ENCODE data around the gene MSL3. TPM values are rescaled to one million over a fixed set of nuclear protein-coding genes. Genes with fewer than 3 reads are reported as not detected.
A peak's percentile ranks its signal among the peaks of the same experiment; 100 is the strongest.

Gene MSL3
- total and polyA plus RNA-seq, 2 of the 13 experiments (the other 11 are each of a cell fraction or from before 2014, with no cell fraction given), result 7.6 to 10.2 TPM

DNA sequence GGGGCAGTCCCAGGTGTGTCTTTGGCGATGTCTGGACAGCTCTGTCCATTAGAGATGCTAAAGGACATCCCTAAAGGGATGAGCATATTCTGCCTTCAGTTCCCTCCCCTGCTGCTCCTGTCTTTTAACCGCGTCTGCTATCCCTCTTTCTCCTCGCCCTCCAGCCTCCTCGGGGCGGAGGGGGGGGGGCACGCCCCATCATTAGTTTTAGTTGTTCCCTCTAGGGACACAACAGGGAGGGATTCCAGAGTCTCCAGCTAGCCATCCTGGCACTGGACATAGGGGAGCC lies 1.1 kb downstream of the MSL3 start:
- peak; percentile 34 for ATAC-seq

More for the DNA sequence above, 1.1 kb downstream of the MSL3 start:
- intact Hi-C loops (cut with micrococcal nuclease; ENCODE audit: unreplicated experiment) (no loop called here), in situ Hi-C loops (cut with HindIII; ENCODE audit: extremely low pct_ligation_motif_present, low pct_unique_long_range_greater_than_20kb) (loop anchor here (25.0 kb wide), 1 partner anchor 622 kb away; no protein-coding TSS in a partner anchor)
- peaks cover 29% of the 10 kb centered on the region for H3K4me1 ChIP-seq (ENCODE audit: insufficient read depth, low read length)
- H3K27ac ChIP-seq (ENCODE audit: extremely low read length, insufficient read depth, low read length), result peak overlapping the region; percentile 68
- H3K79me2 ChIP-seq (ENCODE audit: insufficient read depth, low read length), result no peaks in the 10 kb centered on the region
- H3K9ac ChIP-seq (ENCODE audit: insufficient read depth, low read depth, low read length), result peak overlapping the region; percentile 78
- ChIA-PET CTCF (ENCODE audit: low intra/inter-chr PET ratio, low total read pairs) (no interaction called here), POLR2A (no interaction called here)
- H3K27me3 ChIP-seq (ENCODE audit: control insufficient read depth in 1 of 2, insufficient read depth in 2 of 2, low read length in 2 of 2), result peaks cover 2 to 9% of the 10 kb centered on the region in 2 experiments; a peak in 2 of 5 replicates
- no peak overlapping the region for H2AFZ ChIP-seq (ENCODE audit: low read length)
- H3K9me3 ChIP-seq (ENCODE audit: low read length), result no peaks in the 10 kb centered on the region
- BruUV-seq (replicated peaks), result no TSS peak
- peak overlapping the region; percentile 88 for H3K4me2 ChIP-seq (ENCODE audit: low read depth, low read length)
- peak overlapping the region; percentile 81 to 85 (median 85); a peak in 5 of 6 replicates for H3K4me3 ChIP-seq (replicated peaks in 1 of 3; ENCODE audit: insufficient read depth in 1 of 3, low read depth in 2 of 3, low read length in 3 of 3)
- peaks cover 0 to 7% of the 10 kb centered on the region in 2 experiments; a peak in 2 of 5 replicates for H3K36me3 ChIP-seq (replicated peaks in 1 of 2; ENCODE audit: control insufficient read depth in 1 of 2, insufficient read depth in 2 of 2, low read length in 2 of 2)
- TF ChIP-seq NFKB2 (CRISPR knock-in tag; IDR thresholded peaks at IDR 0.05; ENCODE audit: borderline replicate concordance) (no peak), ZNF264 (CRISPR knock-in tag; IDR thresholded peaks at IDR 0.05) (no peak), ZSCAN21 (CRISPR knock-in tag; IDR thresholded peaks at IDR 0.05; ENCODE audit: borderline replicate concordance) (no peak), POLR2A (IDR thresholded peaks at IDR 0.05; ENCODE audit: insufficient read depth in 1 of 2, low read depth in 2 of 2, low read length in 2 of 2) (no peak), TARDBP (CRISPR knock-in tag; IDR thresholded peaks at IDR 0.05) (no peak), ESRRA (CRISPR knock-in tag; IDR thresholded peaks at IDR 0.05; ENCODE audit: low read depth) (no peak), ATF1 (CRISPR knock-in tag; IDR thresholded peaks at IDR 0.05) (no peak), HNRNPK (IDR thresholded peaks at IDR 0.05; ENCODE audit: low read depth, low read length, poor library complexity, severe bottlenecking) (no peak)
- TF ChIP-seq, protein P1, sequence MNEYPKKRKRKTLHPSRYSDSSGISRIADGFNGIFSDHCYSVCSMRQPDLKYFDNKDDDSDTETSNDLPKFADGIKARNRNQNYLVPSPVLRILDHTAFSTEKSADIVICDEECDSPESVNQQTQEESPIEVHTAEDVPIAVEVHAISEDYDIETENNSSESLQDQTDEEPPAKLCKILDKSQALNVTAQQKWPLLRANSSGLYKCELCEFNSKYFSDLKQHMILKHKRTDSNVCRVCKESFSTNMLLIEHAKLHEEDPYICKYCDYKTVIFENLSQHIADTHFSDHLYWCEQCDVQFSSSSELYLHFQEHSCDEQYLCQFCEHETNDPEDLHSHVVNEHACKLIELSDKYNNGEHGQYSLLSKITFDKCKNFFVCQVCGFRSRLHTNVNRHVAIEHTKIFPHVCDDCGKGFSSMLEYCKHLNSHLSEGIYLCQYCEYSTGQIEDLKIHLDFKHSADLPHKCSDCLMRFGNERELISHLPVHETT (CRISPR knock-in tag; conservative IDR thresholded peaks at IDR 0.05), result no peak
- TF ChIP-seq, protein P2, sequence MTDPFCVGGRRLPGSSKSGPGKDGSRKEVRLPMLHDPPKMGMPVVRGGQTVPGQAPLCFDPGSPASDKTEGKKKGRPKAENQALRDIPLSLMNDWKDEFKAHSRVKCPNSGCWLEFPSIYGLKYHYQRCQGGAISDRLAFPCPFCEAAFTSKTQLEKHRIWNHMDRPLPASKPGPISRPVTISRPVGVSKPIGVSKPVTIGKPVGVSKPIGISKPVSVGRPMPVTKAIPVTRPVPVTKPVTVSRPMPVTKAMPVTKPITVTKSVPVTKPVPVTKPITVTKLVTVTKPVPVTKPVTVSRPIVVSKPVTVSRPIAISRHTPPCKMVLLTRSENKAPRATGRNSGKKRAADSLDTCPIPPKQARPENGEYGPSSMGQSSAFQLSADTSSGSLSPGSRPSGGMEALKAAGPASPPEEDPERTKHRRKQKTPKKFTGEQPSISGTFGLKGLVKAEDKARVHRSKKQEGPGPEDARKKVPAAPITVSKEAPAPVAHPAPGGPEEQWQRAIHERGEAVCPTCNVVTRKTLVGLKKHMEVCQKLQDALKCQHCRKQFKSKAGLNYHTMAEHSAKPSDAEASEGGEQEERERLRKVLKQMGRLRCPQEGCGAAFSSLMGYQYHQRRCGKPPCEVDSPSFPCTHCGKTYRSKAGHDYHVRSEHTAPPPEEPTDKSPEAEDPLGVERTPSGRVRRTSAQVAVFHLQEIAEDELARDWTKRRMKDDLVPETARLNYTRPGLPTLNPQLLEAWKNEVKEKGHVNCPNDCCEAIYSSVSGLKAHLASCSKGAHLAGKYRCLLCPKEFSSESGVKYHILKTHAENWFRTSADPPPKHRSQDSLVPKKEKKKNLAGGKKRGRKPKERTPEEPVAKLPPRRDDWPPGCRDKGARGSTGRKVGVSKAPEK (CRISPR knock-in tag; IDR thresholded peaks at IDR 0.05; ENCODE audit: borderline replicate concordance), result no peak
- TF ChIP-seq, protein P3, sequence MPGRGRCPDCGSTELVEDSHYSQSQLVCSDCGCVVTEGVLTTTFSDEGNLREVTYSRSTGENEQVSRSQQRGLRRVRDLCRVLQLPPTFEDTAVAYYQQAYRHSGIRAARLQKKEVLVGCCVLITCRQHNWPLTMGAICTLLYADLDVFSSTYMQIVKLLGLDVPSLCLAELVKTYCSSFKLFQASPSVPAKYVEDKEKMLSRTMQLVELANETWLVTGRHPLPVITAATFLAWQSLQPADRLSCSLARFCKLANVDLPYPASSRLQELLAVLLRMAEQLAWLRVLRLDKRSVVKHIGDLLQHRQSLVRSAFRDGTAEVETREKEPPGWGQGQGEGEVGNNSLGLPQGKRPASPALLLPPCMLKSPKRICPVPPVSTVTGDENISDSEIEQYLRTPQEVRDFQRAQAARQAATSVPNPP (CRISPR knock-in tag; IDR thresholded peaks at IDR 0.05), result no peak
- TF ChIP-seq, protein P4, sequence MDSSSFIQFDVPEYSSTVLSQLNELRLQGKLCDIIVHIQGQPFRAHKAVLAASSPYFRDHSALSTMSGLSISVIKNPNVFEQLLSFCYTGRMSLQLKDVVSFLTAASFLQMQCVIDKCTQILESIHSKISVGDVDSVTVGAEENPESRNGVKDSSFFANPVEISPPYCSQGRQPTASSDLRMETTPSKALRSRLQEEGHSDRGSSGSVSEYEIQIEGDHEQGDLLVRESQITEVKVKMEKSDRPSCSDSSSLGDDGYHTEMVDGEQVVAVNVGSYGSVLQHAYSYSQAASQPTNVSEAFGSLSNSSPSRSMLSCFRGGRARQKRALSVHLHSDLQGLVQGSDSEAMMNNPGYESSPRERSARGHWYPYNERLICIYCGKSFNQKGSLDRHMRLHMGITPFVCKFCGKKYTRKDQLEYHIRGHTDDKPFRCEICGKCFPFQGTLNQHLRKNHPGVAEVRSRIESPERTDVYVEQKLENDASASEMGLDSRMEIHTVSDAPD (CRISPR knock-in tag; IDR thresholded peaks at IDR 0.05), result no peak
- TF ChIP-seq, protein P5, sequence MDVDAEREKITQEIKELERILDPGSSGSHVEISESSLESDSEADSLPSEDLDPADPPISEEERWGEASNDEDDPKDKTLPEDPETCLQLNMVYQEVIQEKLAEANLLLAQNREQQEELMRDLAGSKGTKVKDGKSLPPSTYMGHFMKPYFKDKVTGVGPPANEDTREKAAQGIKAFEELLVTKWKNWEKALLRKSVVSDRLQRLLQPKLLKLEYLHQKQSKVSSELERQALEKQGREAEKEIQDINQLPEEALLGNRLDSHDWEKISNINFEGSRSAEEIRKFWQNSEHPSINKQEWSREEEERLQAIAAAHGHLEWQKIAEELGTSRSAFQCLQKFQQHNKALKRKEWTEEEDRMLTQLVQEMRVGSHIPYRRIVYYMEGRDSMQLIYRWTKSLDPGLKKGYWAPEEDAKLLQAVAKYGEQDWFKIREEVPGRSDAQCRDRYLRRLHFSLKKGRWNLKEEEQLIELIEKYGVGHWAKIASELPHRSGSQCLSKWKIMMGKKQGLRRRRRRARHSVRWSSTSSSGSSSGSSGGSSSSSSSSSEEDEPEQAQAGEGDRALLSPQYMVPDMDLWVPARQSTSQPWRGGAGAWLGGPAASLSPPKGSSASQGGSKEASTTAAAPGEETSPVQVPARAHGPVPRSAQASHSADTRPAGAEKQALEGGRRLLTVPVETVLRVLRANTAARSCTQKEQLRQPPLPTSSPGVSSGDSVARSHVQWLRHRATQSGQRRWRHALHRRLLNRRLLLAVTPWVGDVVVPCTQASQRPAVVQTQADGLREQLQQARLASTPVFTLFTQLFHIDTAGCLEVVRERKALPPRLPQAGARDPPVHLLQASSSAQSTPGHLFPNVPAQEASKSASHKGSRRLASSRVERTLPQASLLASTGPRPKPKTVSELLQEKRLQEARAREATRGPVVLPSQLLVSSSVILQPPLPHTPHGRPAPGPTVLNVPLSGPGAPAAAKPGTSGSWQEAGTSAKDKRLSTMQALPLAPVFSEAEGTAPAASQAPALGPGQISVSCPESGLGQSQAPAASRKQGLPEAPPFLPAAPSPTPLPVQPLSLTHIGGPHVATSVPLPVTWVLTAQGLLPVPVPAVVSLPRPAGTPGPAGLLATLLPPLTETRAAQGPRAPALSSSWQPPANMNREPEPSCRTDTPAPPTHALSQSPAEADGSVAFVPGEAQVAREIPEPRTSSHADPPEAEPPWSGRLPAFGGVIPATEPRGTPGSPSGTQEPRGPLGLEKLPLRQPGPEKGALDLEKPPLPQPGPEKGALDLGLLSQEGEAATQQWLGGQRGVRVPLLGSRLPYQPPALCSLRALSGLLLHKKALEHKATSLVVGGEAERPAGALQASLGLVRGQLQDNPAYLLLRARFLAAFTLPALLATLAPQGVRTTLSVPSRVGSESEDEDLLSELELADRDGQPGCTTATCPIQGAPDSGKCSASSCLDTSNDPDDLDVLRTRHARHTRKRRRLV (CRISPR knock-in tag; IDR thresholded peaks at IDR 0.05), result no peak
- WGBS (ENCODE audit: low lambda C conversion rate), result no CpG with 5 or more reads among the region's 7 CpGs
- DNase-seq (ENCODE audit: low spot score), result no peak
- no peak for FAIRE-seq
- H4K20me1 ChIP-seq (ENCODE audit: insufficient read depth, low read length), result no peaks in the 10 kb centered on the region
